ENCODE data around the gene TAS1R3.

DNA sequence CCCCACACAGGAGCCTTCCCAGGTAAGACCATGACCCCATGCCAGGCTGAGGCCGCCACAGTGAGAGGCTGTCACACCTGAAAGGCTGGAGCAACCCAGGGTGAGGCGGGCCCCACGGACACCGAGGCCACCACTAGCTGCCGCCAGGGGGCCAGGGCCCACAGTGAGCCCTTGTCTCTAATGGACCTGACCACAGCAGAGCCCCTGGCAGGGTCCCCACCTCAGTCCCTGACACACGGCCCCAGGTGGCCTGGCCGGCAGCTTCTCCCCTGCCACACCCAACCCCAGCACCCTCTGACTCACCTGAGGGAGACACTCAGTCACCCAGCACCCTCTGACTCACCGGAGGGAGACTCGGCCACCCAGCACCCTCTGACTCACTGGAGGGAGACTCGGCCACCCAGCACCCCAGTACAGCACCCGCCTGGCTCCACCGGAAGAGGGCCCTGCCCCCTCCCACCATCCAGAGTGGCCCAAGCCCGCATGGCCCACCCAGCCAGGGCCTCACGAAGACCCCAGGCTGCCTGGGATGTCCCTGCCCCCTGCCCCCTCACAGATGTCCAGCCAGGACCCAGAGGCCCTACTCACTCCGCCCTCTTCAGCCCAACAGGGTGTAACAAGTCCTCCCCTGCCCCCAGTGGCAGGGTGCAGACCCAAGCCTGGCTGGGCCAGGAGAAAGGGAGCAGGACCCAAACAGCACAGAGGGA, 13.7 kb downstream of the TAS1R3 start:
- TF ChIP-seq CREB1 (CRISPR knock-in tag; IDR thresholded peaks at IDR 0.05): no peak
- TF ChIP-seq, protein P1, sequence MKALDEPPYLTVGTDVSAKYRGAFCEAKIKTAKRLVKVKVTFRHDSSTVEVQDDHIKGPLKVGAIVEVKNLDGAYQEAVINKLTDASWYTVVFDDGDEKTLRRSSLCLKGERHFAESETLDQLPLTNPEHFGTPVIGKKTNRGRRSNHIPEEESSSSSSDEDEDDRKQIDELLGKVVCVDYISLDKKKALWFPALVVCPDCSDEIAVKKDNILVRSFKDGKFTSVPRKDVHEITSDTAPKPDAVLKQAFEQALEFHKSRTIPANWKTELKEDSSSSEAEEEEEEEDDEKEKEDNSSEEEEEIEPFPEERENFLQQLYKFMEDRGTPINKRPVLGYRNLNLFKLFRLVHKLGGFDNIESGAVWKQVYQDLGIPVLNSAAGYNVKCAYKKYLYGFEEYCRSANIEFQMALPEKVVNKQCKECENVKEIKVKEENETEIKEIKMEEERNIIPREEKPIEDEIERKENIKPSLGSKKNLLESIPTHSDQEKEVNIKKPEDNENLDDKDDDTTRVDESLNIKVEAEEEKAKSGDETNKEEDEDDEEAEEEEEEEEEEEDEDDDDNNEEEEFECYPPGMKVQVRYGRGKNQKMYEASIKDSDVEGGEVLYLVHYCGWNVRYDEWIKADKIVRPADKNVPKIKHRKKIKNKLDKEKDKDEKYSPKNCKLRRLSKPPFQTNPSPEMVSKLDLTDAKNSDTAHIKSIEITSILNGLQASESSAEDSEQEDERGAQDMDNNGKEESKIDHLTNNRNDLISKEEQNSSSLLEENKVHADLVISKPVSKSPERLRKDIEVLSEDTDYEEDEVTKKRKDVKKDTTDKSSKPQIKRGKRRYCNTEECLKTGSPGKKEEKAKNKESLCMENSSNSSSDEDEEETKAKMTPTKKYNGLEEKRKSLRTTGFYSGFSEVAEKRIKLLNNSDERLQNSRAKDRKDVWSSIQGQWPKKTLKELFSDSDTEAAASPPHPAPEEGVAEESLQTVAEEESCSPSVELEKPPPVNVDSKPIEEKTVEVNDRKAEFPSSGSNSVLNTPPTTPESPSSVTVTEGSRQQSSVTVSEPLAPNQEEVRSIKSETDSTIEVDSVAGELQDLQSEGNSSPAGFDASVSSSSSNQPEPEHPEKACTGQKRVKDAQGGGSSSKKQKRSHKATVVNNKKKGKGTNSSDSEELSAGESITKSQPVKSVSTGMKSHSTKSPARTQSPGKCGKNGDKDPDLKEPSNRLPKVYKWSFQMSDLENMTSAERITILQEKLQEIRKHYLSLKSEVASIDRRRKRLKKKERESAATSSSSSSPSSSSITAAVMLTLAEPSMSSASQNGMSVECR (CRISPR knock-in tag; IDR thresholded peaks at IDR 0.05; ENCODE audit: borderline replicate concordance): no peak

Data from WTC11 (cell line).